Activated CD4-positive, alpha-beta T cell treated with anti-CD3 and anti-CD28 coated beads, Interleukin-2, amount 50 U/mL, for 48 hours (primary cell): ENCODE results near the gene GCN1.

Source experiments
- DNase-seq, 2 experiments: peaks; one replicate each; pipeline ENCODE4 v3.0.0-alpha.2; 2020

The GCN1 gene

GRCh38 chr12:120172053-120172452 lies 22.5 kb downstream of the GCN1 start:
- DNase-seq: no peak

DNA sequence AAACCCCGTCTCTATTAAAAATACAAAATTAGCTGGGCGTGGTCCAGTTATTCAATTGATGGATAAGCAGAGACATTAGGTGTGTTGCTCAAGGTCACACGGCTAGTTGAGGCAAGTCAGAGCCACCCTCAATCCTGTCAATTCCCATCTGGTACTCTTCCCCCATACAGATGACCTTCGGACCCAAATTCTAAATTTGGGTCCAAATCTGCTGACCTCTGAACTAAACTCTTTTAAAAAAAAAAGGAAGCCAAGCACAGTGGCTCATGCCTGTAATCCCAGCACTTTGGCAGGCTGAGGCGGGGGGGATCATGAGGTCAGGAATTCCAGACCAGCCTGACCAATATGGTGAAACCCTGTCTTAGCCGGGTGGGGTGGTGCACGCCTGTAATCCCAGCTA lies 23.9 kb downstream of the GCN1 start:
- no peak for DNase-seq

GRCh38 chr12:120169946-120170345 lies 24.6 kb downstream of the GCN1 start:
- no peak for DNase-seq

- DNase-seq: no peak
Observed at GRCh38 chr12:120168337-120168736, 26.2 kb downstream of the GCN1 start.

DNA sequence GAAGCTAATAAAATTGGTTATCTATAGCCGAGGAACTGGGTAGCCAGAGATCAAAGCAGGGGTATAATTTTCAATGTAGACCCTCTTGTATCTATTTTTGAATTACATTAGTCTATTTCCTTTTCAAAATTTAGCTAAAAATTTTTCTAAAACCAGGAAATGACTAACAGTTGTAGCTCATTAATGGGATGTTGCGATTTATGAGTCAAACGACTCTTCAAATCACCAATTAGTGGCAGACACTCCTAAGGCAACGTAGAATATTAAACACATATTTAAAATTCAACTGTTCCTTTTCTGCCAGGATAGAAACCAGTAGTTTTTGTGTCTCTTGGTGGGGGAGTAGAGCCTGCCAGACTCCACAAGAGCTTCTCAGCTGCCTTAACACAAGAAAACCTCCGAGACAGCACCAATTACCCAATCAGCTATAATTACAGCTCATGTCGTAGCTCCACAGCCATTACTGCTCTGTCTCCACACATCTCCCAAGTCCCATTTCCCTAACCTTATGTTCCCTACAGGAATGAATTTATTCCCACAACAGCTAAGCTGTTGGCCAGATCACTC lies 26.9 kb downstream of the GCN1 start:
- no peak for DNase-seq

DNA sequence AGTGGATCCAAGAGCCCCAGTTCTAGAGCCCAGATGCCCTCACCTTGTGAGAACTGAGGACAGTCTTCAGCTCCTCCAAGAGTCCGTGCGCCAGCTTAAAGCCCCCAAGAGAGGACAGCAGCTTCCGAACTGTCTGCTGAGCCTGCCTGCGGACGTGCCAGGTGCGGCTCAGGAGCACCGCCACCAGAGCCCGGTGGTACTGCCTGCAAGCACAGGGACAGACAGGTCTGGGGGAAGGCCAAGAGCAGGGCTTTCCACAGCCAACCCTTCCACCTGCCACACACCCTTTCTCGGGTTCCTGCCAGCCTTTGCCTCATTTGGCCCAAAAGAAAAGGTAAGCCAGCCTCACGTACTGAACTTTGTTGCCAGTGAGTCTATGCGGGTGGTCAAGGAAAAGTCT lies 30.2 kb downstream of the GCN1 start:
- DNase-seq: no peak

- no peak for DNase-seq
Observed at GRCh38 chr12:120162763-120163162, 31.8 kb downstream of the GCN1 start.

- DNase-seq: no peak
Observed at GRCh38 chr12:120161852-120162251, 32.7 kb downstream of the GCN1 start.

- DNase-seq: no peak
Observed at GRCh38 chr12:120159509-120160237, 34.8 kb downstream of the GCN1 start.

DNA sequence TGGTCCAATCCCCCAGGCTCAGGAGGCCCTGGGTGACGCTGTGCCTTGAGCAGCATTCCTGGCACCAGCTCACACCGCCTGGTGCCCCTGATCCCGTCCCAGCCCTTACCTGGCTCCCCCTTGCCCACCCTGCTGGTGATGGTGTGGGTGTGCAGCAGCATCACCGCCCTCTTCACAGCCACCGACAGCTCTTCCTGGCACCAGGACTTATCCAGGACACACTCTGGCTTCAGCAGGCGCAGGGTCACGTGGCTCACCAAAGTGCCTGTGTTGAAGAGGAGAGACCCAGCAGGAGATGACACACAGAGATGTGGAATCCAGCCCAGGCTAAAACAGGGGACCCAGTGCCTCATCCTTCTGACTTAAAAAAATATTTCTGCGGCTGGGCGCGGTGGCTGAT lies 36.2 kb downstream of the GCN1 start:
- DNase-seq: no peak

GRCh38 chr12:120157678-120158077 lies 36.8 kb downstream of the GCN1 start:
- DNase-seq: no peak

GRCh38 chr12:120156315-120157259 lies 37.9 kb downstream of the GCN1 start:
- DNase-seq: no peak

DNA sequence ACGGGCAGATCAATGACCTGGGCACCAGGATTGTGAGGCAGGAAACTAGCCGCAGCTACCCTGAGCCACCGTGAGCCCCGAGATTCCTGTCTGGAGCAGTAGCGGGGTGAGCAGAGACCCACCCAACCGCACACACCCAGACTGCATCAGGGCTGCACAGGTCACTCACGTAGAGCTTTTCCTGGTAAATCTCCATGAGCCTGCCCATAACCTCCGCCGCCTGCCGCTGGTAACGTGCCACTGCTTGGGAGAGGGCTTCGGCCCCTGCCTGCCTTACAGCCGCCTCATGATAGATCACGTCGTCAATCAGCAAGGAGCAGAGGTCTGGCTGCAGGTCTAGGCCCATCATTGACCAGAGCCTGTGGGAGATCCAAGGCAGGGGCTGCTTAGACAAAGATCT lies 39.4 kb downstream of the GCN1 start:
- no peak for DNase-seq

- no peak for DNase-seq
Observed at GRCh38 chr12:120150919-120151525, 43.5 kb downstream of the GCN1 start.

DNA sequence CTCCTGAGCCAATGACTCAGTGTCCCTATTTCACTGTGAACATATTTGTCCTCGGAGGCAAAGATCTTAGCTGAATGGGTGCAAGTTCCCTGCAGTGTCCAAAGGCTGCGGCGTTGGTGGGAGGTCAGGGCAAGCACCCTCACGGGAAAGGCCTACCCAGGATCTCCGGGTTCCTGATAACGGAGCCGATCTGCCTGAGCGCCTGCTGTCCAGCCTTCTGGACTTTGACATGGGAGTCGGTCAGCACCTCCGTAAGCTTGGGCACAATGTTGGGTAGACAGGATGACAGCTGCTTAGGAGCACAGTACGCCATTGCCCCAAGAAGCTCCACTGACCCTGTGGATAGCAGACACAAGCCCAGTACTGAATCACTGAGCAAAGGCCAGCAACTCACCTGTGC lies 46.5 kb downstream of the GCN1 start:
- DNase-seq: no peak

GRCh38 chr12:120145164-120145563 lies 49.4 kb downstream of the GCN1 start:
- DNase-seq: no peak

- no peak for DNase-seq
Observed at GRCh38 chr12:120144215-120144614, 50.3 kb downstream of the GCN1 start.

DNA sequence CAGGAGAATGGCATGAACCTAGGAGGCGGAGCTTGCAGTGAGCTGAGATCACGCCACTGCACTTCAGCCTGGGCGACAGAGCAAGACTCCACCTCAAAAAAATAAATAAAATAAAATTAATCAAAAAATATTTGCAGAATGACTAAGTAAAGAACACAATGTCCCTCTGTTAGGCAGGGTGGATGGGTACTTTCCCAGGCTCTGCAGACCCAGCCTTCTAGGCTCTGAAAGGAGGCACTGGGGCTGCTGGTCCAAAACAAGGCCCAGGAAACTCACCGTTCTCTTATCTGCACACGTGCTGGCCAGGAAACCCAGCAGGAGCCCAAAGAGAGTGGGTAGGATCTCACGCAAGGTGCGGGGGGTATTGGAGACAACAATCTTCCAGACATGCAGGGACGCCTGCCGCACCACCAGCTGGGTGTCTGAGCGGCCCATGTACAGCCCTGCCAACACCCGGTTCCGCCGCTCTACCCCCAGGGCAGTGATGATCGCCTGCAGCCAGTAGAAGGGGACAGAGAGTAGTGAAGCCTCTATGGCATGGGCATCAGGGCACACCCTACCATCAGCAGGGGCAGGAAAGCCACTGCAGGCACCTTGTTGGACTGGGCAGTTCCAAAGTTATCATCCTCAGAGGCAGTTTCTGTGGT lies 52.2 kb downstream of the GCN1 start:
- no peak for DNase-seq

DNA sequence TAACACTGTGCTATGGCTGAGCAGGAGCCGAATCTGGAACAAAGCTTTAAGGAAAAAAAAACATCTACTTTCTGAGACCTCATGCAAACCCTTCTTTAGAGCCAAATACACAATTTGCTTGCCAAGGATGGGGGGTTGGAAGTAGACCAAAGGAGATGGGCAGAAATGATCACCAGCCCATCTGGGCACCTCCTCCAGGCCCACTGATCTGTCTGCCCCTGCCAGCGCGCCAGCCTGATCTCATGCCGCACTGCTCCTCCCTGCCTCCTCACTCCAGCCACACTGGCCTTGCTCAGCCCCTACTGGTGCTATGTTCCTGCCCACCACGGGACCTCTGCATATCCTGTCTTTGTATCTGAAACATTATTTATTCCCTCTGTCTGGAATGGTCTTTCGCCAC lies 53.2 kb downstream of the GCN1 start:
- DNase-seq: no peak

DNA sequence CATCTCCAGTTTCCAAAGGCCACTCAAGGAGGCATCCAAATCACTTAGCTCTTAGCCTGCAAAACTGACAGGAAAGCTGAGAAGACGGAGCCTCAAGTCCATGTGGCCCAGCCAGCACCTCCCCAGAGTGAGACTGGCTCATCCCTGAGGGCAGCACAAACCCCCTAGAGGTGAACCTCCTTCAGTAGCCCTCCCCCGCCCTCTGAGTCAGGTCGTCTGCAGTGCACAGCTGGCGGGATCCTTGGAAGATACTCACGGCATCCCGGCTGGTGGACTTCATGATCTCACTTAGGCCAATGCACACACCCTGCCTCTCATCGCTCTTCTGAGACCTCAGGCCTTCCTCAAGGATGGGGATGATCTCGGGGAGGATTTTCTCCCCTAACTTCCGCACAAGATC lies 53.9 kb downstream of the GCN1 start:
- DNase-seq: no peak

DNA sequence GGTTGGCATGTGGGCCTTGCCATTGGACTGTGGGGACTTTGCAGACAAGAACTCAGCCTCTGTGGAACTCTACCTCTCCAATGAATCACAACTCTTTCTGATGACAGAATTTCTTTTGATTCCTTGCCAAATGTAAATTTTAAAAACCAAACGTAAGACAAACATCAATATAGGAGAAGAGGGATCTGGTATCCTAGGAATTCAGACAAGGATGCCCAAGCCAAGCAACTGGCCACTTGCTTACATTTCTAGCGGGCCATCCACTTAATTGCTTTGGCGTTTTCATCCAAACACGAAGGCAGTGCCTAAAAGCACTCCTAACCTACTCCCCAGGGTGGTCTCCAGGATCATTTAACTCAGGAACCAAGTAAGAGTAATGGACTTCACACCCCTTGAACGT lies 54.6 kb downstream of the GCN1 start:
- no peak for DNase-seq

GRCh38 chr12:120138366-120138765 lies 56.1 kb downstream of the GCN1 start:
- DNase-seq: no peak

DNA sequence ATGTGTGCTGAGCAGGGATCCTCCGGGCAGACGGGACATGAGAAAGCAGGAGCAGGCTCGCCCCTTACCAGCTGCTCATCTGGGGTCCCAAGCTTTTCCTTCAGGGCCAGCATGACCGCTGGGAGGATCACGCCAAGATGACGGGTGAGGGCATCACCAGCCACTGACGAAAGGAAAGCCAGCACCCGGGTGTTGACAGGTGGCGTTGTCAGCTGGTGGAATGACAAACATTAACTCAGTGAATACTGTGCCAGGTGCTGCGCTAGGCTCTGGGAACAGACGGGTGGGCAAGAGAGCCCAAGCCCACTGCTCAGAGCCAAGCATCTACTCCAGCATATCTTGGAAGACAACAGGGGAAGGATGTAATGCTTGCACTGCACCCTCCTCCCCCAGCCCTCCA lies 56.7 kb downstream of the GCN1 start:
- DNase-seq: no peak
